Naive B cell (primary cell): Measurements from ENCODE around the gene EFCAB9. TPM values are rescaled to one million over a fixed set of nuclear protein-coding genes. Genes with fewer than 3 reads are reported as not detected.

Experiments used
- ATAC-seq, 2 donors: fragments of 150-1000 bp; cut with Tn5 transposase; 2 replicates each; pipeline ENCODE4 v1.10.0; 2021; ENCODE audit warnings: low read depth in 2 of 2, mild to moderate bottlenecking in 2 of 2, moderate library complexity in 2 of 2
- DNase-seq: peaks from one replicate; pipeline ENCODE4 v3.0.0; 2022
- H3K27ac Mint-ChIP-seq, 6 donors: one replicate each; pipeline ENCODE4 v1.8.0; 2020 to 2022; ENCODE audit warnings: mild to moderate bottlenecking in 6 of 6, mixed read lengths in 6 of 6, moderate library complexity in 5 of 6, inconsistent platforms in 2 of 6
- H3K27me3 Mint-ChIP-seq, 3 donors: one replicate each; pipeline ENCODE4 v1.8.0; 2021 to 2022; ENCODE audit warnings: mixed read lengths in 3 of 3, mild to moderate bottlenecking in 1 of 3
- H3K36me3 Mint-ChIP-seq, 2 donors: one replicate each; pipeline ENCODE4 v1.8.0; 2020 to 2022; ENCODE audit warnings: mixed read lengths in 2 of 2, inconsistent platforms in 1 of 2, mild to moderate bottlenecking in 1 of 2
- H3K4me1 Mint-ChIP-seq, 3 donors: one replicate each; pipeline ENCODE4 v1.8.0; 2020 to 2022; ENCODE audit warnings: mixed read lengths in 3 of 3, inconsistent platforms in 1 of 3, mild to moderate bottlenecking in 1 of 3, moderate library complexity in 1 of 3
- H3K4me3 Mint-ChIP-seq, 8 donors: one replicate each; pipeline ENCODE4 v1.8.0; 2020 to 2022; ENCODE audit warnings: mild to moderate bottlenecking in 8 of 8, mixed read lengths in 8 of 8, moderate library complexity in 8 of 8, inconsistent platforms in 2 of 8
- H3K9me3 Mint-ChIP-seq, 7 donors: one replicate each; pipeline ENCODE4 v1.8.0; 2020 to 2022; ENCODE audit warnings: mixed read lengths in 7 of 7, mild to moderate bottlenecking in 5 of 7, inconsistent platforms in 2 of 7, moderate library complexity in 1 of 7
- polyA plus RNA-seq, 6 donors: library from polyadenylated mRNA; unstranded; fragments of 300-500 nt; fragmentation: Illumina TruSeq; gene quantifications; one replicate each; pipeline ENCODE4 v1.2.3, GENCODE V29; 2021; ENCODE audit warnings: low read depth in 6 of 6

Gene EFCAB9
- polyA plus RNA-seq, 6 donors from 2014 or later = not detected

DNA sequence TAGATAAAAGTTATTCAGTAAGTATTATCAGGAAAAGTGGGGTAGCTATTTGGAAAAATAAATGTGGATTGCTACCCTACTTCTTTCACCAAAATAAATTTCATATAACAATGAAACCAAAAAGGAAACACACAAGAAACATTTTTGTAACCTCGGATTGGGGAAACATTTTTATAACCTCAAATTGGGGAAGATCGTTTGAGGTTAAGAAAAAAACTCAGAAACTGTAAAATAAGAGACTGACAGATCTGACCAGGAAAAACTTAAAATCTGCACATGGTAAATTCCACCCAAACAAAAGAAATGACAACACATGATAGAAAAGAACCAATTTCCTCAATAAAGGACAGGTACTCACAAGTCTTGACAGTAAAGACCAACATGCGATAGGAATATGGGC, 13.5 kb downstream of the EFCAB9 start:
- no peaks in the 10 kb centered on the region for H3K9me3 Mint-ChIP-seq
- H3K4me3 Mint-ChIP-seq = no peak overlapping the region
- peaks cover 0 to 15% (median 8%) of the 10 kb centered on the region in 3 donors for H3K4me1 Mint-ChIP-seq
- DNase-seq = no peak
- H3K27me3 Mint-ChIP-seq = no peaks in the 10 kb centered on the region
- H3K36me3 Mint-ChIP-seq = peaks cover 7 to 20% of the 10 kb centered on the region in 2 donors
- ATAC-seq = no peak
- peak overlapping the region in 1 of 6 donors; percentile 9 for H3K27ac Mint-ChIP-seq

DNA sequence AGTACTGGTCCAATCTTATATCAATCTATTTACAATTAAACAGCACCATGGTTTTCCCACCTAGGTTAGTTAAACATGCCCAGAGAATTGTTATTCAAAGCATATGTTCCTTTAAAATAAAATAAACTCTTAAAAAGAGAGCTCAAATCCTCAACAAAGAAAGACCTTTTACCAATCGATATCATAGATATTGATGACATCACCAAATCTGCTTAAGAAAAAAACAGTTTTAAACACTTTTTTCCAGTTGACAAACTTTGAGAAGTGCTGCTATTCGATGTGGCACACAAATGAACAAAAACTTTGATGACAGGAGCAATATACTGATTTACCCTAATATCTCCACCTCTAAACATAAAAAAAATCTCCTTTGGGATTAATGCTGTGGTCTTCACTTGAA, 15.7 kb downstream of the EFCAB9 start:
- DNase-seq (no peak), ATAC-seq (no peak)
- Mint-ChIP-seq H3K4me1 (peaks cover 0 to 10% (median 4%) of the 10 kb centered on the region in 3 donors), H3K36me3 (peaks cover 7 to 20% of the 10 kb centered on the region in 2 donors), H3K27ac (no peak overlapping the region), H3K27me3 (no peaks in the 10 kb centered on the region), H3K4me3 (no peak overlapping the region), H3K9me3 (no peaks in the 10 kb centered on the region)

- H3K4me3 Mint-ChIP-seq = no peak overlapping the region
- H3K9me3 Mint-ChIP-seq = no peaks in the 10 kb centered on the region
- peaks cover 20 to 26% of the 10 kb centered on the region in 2 donors for H3K36me3 Mint-ChIP-seq
- ATAC-seq (no peak), DNase-seq (no peak)
- no peaks in the 10 kb centered on the region for H3K27me3 Mint-ChIP-seq
- H3K27ac Mint-ChIP-seq = peak overlapping the region in 2 of 6 donors; percentile 66 to 69
- peaks cover 0 to 10% (median 4%) of the 10 kb centered on the region in 3 donors for H3K4me1 Mint-ChIP-seq
Observed at GRCh38 chr5:172211676-172212075, 17.7 kb downstream of the EFCAB9 start.

GRCh38 chr5:172213126-172213525, 19.2 kb downstream of the EFCAB9 start:
- no peaks in the 10 kb centered on the region for H3K27me3 Mint-ChIP-seq
- no peak overlapping the region for H3K4me3 Mint-ChIP-seq
- DNase-seq (no peak), ATAC-seq (no peak)
- peaks cover 0 to 4% (median under 1%) of the 10 kb centered on the region in 7 donors for H3K9me3 Mint-ChIP-seq
- peaks cover 27 to 33% of the 10 kb centered on the region in 2 donors for H3K36me3 Mint-ChIP-seq
- peak overlapping the region in 1 of 6 donors; percentile 68 for H3K27ac Mint-ChIP-seq
- no peaks in the 10 kb centered on the region for H3K4me1 Mint-ChIP-seq

- Mint-ChIP-seq H3K4me1 (no peaks in the 10 kb centered on the region), H3K9me3 (peaks cover 0 to 22% (median 12%) of the 10 kb centered on the region in 7 donors), H3K27me3 (no peaks in the 10 kb centered on the region), H3K4me3 (no peak overlapping the region), H3K36me3 (peaks cover 27 to 43% of the 10 kb centered on the region in 2 donors), H3K27ac (peak overlapping the region in 1 of 6 donors; percentile 60)
- ATAC-seq (no peak), DNase-seq (no peak)
Observed at GRCh38 chr5:172216345-172216744, 22.4 kb downstream of the EFCAB9 start.

DNA sequence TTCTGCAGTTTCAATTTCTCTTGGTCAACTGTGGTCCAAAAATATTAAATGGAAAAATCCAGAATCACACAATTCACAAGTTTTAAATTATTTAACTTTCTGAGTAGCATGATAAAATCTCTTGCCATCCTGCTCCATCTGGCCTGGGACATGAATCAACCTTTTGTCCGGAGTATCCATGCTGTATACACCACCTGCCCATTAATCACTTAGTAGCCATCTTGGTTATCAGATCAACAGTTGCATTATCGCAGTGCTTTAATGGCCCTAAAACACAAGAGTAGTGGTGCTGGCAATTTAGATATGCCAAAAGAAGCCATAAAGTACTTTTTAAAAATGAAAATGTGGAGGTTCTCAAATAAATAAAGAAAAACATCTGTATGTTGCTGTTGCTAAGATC, 25.3 kb downstream of the EFCAB9 start:
- Mint-ChIP-seq H3K9me3 (peaks cover 0 to 22% (median 12%) of the 10 kb centered on the region in 7 donors), H3K27me3 (no peaks in the 10 kb centered on the region), H3K4me3 (no peak overlapping the region), H3K36me3 (peaks cover 32 to 35% of the 10 kb centered on the region in 2 donors), H3K4me1 (peaks cover 7 to 9% (median 7%) of the 10 kb centered on the region in 3 donors), H3K27ac (no peak overlapping the region)
- ATAC-seq = no peak
- DNase-seq = no peak

GRCh38 chr5:172223901-172224873, 30.2 kb downstream of the EFCAB9 start:
- ATAC-seq (no peak), DNase-seq (no peak)
- Mint-ChIP-seq H3K27ac (peak overlapping the region in 5 of 6 donors; percentile 5 to 58 (median 46)), H3K27me3 (no peaks in the 10 kb centered on the region), H3K4me3 (no peak overlapping the region), H3K9me3 (peaks cover 0 to 11% (median 5%) of the 10 kb centered on the region in 7 donors), H3K36me3 (peaks cover 13 to 27% of the 10 kb centered on the region in 2 donors), H3K4me1 (peaks cover 12 to 13% (median 12%) of the 10 kb centered on the region in 3 donors)

GRCh38 chr5:172224996-172225395, 31.0 kb downstream of the EFCAB9 start:
- peak overlapping the region in 1 of 6 donors; percentile 46 for H3K27ac Mint-ChIP-seq
- no peak for DNase-seq
- no peaks in the 10 kb centered on the region for H3K27me3 Mint-ChIP-seq

DNA sequence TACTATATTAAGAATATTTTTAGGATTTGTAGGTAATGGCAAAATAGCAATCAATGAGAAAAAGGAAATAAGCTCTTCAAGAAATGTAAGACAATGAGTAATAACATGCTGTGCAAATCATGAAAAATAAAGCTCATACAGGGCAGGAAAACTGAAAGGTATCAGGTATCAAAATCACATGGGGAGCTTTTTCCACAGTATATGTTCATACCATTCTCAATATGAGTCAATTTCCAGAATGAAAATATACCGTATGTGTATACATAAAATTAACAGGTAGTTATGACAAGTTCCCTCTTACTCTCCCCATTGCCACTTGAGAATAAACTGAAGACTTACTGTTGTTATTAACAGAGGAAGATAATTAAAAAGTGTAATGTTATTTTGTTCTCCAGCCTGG, 35.9 kb downstream of the EFCAB9 start:
- Mint-ChIP-seq H3K4me3 (no peak overlapping the region), H3K36me3 (peaks cover 0 to 28% of the 10 kb centered on the region in 2 donors)
- no peak for ATAC-seq

More at GRCh38 chr5:172224996-172225395, 31.0 kb downstream of the EFCAB9 start:
- ATAC-seq = no peak
- peaks cover 13 to 23% of the 10 kb centered on the region in 2 donors for H3K36me3 Mint-ChIP-seq
- peaks cover 12 to 13% (median 12%) of the 10 kb centered on the region in 3 donors for H3K4me1 Mint-ChIP-seq
- peaks cover 0 to 3% (median 0%) of the 10 kb centered on the region in 7 donors for H3K9me3 Mint-ChIP-seq
- no peak overlapping the region for H3K4me3 Mint-ChIP-seq

DNA sequence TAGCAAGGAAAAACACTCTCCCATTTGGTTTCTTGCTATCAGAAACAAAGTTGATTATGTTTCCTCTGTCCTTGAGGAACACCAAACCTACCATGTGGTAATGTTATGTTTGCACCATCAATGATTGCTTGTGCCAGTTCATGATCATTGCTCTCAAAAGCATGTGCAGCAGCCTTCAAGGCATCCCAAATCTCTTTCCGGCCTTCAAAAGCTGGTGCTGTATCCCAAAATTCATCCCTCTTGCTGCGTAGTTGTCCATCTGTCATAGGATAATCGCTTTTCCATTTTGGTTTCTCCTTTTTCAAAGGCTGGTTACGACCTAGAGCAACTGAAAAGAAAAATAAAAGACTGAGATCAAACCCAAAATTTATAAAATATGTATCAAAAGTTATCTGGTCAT, 40.1 kb downstream of the EFCAB9 start:
- no peak for ATAC-seq
- no peaks in the 10 kb centered on the region for H3K27me3 Mint-ChIP-seq
- peaks cover 19 to 31% (median 20%) of the 10 kb centered on the region in 3 donors for H3K4me1 Mint-ChIP-seq
- H3K27ac Mint-ChIP-seq = peak overlapping the region in 2 of 6 donors; percentile 13 to 15
- H3K36me3 Mint-ChIP-seq = peaks cover 0 to 15% of the 10 kb centered on the region in 2 donors
- no peak for DNase-seq
- no peak overlapping the region for H3K4me3 Mint-ChIP-seq
- no peaks in the 10 kb centered on the region for H3K9me3 Mint-ChIP-seq

More for the DNA sequence above, 35.9 kb downstream of the EFCAB9 start:
- H3K4me1 Mint-ChIP-seq = peaks cover 2 to 4% (median 3%) of the 10 kb centered on the region in 3 donors
- peak overlapping the region in 2 of 6 donors; percentile 24 to 30 for H3K27ac Mint-ChIP-seq
- no peaks in the 10 kb centered on the region for H3K27me3 Mint-ChIP-seq
- H3K9me3 Mint-ChIP-seq = no peaks in the 10 kb centered on the region
- no peak for DNase-seq

DNA sequence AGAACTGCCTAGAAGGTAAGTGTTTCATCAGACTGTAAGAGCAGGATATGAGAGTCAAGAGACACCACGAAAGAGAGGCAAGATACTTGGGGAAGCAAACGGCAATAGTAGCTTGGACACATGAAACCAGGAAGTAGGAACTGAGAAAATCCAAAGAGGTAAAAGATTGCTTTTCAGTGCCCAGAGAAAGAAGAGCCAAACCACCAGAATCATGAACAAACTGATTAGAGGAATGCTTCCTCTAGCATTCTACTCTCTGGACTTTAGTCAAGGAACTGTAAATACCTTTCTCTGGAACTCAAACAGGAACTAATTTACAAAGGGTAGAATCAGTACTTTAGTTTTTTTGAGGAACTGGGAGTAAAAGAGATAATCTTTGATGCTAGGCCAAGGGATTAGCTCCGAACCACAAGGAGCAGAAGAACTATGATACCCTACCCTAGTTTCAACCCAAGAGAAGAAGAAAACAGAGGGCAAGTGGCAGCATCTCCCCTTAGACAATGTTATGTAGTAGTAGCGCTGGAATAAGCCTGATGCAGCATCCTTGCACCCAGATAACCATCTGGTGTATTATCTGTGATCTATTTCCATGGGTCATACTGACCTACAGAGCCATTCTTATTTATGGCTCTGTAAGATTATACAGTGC, 41.3 kb downstream of the EFCAB9 start:
- ATAC-seq = no peak
- H3K4me1 Mint-ChIP-seq = peaks cover 20 to 31% (median 22%) of the 10 kb centered on the region in 3 donors
- H3K9me3 Mint-ChIP-seq = no peaks in the 10 kb centered on the region
- H3K36me3 Mint-ChIP-seq = peaks cover 0 to 8% of the 10 kb centered on the region in 2 donors
- peak overlapping the region in 4 of 6 donors; percentile 4 to 54 (median 34) for H3K27ac Mint-ChIP-seq
- peak overlapping the region in 1 of 8 donors; percentile 16 for H3K4me3 Mint-ChIP-seq
- DNase-seq = no peak
- no peaks in the 10 kb centered on the region for H3K27me3 Mint-ChIP-seq

- H3K4me3 Mint-ChIP-seq = no peak overlapping the region
- H3K27me3 Mint-ChIP-seq = no peaks in the 10 kb centered on the region
- peaks cover 0 to 5% of the 10 kb centered on the region in 2 donors for H3K36me3 Mint-ChIP-seq
- DNase-seq (no peak), ATAC-seq (no peak)
- H3K9me3 Mint-ChIP-seq = no peaks in the 10 kb centered on the region
- H3K27ac Mint-ChIP-seq = peak overlapping the region in 5 of 6 donors; percentile 0 to 78 (median 18)
- H3K4me1 Mint-ChIP-seq = peaks cover 20 to 31% (median 22%) of the 10 kb centered on the region in 3 donors
Observed at GRCh38 chr5:172235827-172236736, 42.1 kb downstream of the EFCAB9 start.
